ENCODE results near the gene DDX6. TPM values are rescaled to one million over a fixed set of nuclear protein-coding genes. Genes with fewer than 3 reads are reported as not detected.
A peak's percentile ranks its signal among the peaks of the same experiment; 100 is the strongest.

DDX6 gene
- total and polyA plus RNA-seq, 2 donors (not counting 3 experiments of a cell fraction or from before 2014, with no cell fraction given) = 19.1 to 138 TPM

DNA sequence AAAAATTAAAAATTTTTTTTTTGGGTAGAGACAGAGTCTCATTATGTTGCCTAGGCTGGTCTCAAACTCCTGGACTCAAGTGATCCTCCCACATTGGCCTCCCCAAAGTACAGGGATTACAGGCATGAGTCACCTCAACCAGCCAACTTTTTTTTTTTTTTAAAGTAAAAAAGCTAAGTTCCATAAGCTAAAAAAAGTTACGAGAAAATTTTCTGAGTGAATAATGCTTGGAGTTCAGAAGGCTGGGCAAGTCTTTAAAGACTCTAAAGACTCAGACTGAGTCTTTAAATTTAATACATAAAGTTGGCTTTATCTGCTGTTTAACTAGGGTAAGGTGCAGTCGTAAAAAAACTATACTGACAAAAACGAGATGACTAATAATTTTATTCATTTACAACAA is 5.6 kb downstream of the DDX6 start:
- no peak overlapping the region for H3K9ac ChIP-seq (replicated peaks; ENCODE audit: extremely low read depth, insufficient read depth, low read length)
- dilution Hi-C loops (cut with MboI; ENCODE audit: extremely low pct_ligation_motif_present, low sequenced_read_pairs) (no loop called here), intact Hi-C loops (cut with micrococcal nuclease) (no loop called here)
- peaks cover 99% of the 10 kb centered on the region for H3K79me2 ChIP-seq (ENCODE audit: control insufficient read depth, insufficient read depth, low read length)
- no peak for DNase-seq (ENCODE audit: low read depth, low spot score)
- H3K9me1 ChIP-seq (replicated peaks; ENCODE audit: control insufficient read depth, extremely low read depth, insufficient read depth, low read length) = no peaks in the 10 kb centered on the region
- no peak overlapping the region for H3K4me3 ChIP-seq (replicated peaks in 1 of 3; ENCODE audit: insufficient read depth in 1 of 3, low read depth in 1 of 3, low read length in 3 of 3)
- ChIA-PET POLR2A (interaction anchor here (0.6 kb wide), 2 partner anchors 162 to 924 kb away, joined by 3 read pairs; no protein-coding TSS in a partner anchor), CTCF (no interaction called here)
- TF ChIP-seq, protein P1, sequence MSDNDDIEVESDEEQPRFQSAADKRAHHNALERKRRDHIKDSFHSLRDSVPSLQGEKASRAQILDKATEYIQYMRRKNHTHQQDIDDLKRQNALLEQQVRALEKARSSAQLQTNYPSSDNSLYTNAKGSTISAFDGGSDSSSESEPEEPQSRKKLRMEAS (IDR thresholded peaks at IDR 0.05; ENCODE audit: insufficient read depth, insufficient read length) = no peak
- TF ChIP-seq POLR2A (IDR thresholded peaks at IDR 0.05; ENCODE audit: low read depth, low read length) (no peak), POLR2AphosphoS5 (IDR thresholded peaks at IDR 0.05; ENCODE audit: insufficient read depth, low read depth, low read length) (no peak), FOS (IDR thresholded peaks at IDR 0.05; ENCODE audit: borderline replicate concordance, insufficient read depth, low read length) (peak; percentile 27), JUN (IDR thresholded peaks at IDR 0.05; ENCODE audit: borderline replicate concordance, insufficient read depth, insufficient read length, low read depth) (no peak), GATA2 (IDR thresholded peaks at IDR 0.05; ENCODE audit: insufficient read depth, insufficient read length, low read depth, low read length) (no peak)
- FAIRE-seq = no peak
- peaks cover 14% of the 10 kb centered on the region for H4K20me1 ChIP-seq (replicated peaks; ENCODE audit: control insufficient read depth, extremely low read depth, insufficient read depth, low read length)
- no peak overlapping the region for H2AFZ ChIP-seq (ENCODE audit: low read depth, low read length)
- H3K36me3 ChIP-seq (ENCODE audit: control insufficient read depth in 2 of 2, extremely low read depth in 1 of 2, insufficient read depth in 2 of 2, low read length in 2 of 2) = peaks cover 11 to 16% of the 10 kb centered on the region in 2 experiments
- H3K27me3 ChIP-seq (ENCODE audit: control insufficient read depth in 2 of 2, insufficient read depth in 2 of 2, low read length in 2 of 2) = no peaks in the 10 kb centered on the region
- H3K4me2 ChIP-seq (ENCODE audit: insufficient read depth, low read length) = no peak overlapping the region
- no peaks in the 10 kb centered on the region for H3K9me3 ChIP-seq (replicated peaks; ENCODE audit: control insufficient read depth, insufficient read depth, low read length)
- peaks cover 11% of the 10 kb centered on the region for H3K4me1 ChIP-seq (ENCODE audit: control insufficient read depth, extremely low read depth, insufficient read depth, low read length)
- BruUV-seq (replicated peaks) = no TSS peak
- no peak overlapping the region for H3K27ac ChIP-seq (ENCODE audit: insufficient read depth, low read depth, low read length)

DNA sequence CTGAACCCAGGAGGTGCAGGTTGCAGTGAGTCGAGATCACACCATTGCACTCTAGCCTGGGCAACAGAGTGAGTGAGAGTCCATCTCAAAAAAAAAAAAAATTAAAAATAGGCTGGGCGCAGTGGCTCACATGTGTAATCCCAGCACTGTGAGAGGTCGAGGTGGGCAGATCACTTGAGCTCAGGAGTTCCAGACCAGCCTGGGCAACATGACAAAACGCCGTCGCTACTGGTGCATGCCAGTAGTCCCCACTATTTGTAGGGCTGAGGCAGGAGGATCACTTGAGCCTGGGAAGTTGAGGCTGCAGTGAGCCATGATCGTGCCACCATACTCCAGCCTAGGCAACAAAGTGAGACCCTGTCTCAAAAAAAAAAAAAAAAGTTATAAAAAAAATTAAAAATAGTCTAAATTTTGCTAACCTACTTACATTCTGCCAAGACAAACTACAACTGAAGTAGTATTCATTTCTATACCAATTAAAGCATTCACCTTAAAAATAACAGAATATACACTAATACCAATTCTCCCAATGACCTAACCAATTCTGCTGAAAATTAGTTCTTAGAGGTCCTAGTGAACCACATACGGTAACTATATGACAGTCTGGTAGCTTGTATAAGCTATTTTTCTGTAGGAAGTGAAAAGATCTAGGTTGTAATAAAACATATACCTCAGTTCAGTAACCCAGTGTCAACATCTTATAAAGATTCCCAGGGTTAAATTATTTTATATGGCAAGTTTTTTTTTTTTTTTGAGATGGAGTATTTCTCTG is 7.1 kb downstream of the DDX6 start:
- FAIRE-seq (no peak), DNase-seq (ENCODE audit: low read depth, low spot score) (no peak)
- peaks cover 16 to 19% of the 10 kb centered on the region in 2 experiments for H3K36me3 ChIP-seq (ENCODE audit: control insufficient read depth in 2 of 2, extremely low read depth in 1 of 2, insufficient read depth in 2 of 2, low read length in 2 of 2)
- H3K9me1 ChIP-seq (replicated peaks; ENCODE audit: control insufficient read depth, extremely low read depth, insufficient read depth, low read length) = no peaks in the 10 kb centered on the region
- H3K79me2 ChIP-seq (ENCODE audit: control insufficient read depth, insufficient read depth, low read length) = peaks cover 97% of the 10 kb centered on the region
- H3K4me2 ChIP-seq (ENCODE audit: insufficient read depth, low read length) = no peak overlapping the region
- BruUV-seq (replicated peaks) = no TSS peak
- intact Hi-C loops (cut with micrococcal nuclease) (no loop called here), dilution Hi-C loops (cut with MboI; ENCODE audit: extremely low pct_ligation_motif_present, low sequenced_read_pairs) (no loop called here)
- POLR2A ChIA-PET = interaction anchor here (0.7 kb wide), 2 partner anchors 9 to 11 kb away, joined by 3 read pairs; no protein-coding TSS in a partner anchor
- TF ChIP-seq GATA2 (IDR thresholded peaks at IDR 0.05; ENCODE audit: insufficient read depth, insufficient read length, low read depth, low read length) (no peak), MYC (IDR thresholded peaks at IDR 0.05; ENCODE audit: low read depth, low read length) (no peak), POLR2AphosphoS5 (IDR thresholded peaks at IDR 0.05; ENCODE audit: insufficient read depth, low read depth, low read length) (no peak), JUN (IDR thresholded peaks at IDR 0.05; ENCODE audit: borderline replicate concordance, insufficient read depth, insufficient read length, low read depth) (no peak), FOS (IDR thresholded peaks at IDR 0.05; ENCODE audit: borderline replicate concordance, insufficient read depth, low read length) (no peak), EZH2 (IDR thresholded peaks at IDR 0.05; ENCODE audit: borderline replicate concordance, low read depth, low read length, severe bottlenecking) (no peak), POLR2A (IDR thresholded peaks at IDR 0.05; ENCODE audit: low read depth, low read length) (no peak)
- TF ChIP-seq, protein P2, sequence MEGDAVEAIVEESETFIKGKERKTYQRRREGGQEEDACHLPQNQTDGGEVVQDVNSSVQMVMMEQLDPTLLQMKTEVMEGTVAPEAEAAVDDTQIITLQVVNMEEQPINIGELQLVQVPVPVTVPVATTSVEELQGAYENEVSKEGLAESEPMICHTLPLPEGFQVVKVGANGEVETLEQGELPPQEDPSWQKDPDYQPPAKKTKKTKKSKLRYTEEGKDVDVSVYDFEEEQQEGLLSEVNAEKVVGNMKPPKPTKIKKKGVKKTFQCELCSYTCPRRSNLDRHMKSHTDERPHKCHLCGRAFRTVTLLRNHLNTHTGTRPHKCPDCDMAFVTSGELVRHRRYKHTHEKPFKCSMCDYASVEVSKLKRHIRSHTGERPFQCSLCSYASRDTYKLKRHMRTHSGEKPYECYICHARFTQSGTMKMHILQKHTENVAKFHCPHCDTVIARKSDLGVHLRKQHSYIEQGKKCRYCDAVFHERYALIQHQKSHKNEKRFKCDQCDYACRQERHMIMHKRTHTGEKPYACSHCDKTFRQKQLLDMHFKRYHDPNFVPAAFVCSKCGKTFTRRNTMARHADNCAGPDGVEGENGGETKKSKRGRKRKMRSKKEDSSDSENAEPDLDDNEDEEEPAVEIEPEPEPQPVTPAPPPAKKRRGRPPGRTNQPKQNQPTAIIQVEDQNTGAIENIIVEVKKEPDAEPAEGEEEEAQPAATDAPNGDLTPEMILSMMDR (IDR thresholded peaks at IDR 0.05; ENCODE audit: extremely low read depth in 1 of 2, insufficient read depth in 1 of 2, low read depth in 1 of 2, low read length in 2 of 2) = no peak
- TF ChIP-seq, protein P1 (IDR thresholded peaks at IDR 0.05; ENCODE audit: insufficient read depth, insufficient read length) = no peak
- H3K27me3 ChIP-seq (ENCODE audit: control insufficient read depth in 2 of 2, insufficient read depth in 2 of 2, low read length in 2 of 2) = no peaks in the 10 kb centered on the region
- no peak overlapping the region for H3K9ac ChIP-seq (replicated peaks; ENCODE audit: extremely low read depth, insufficient read depth, low read length)
- H2AFZ ChIP-seq (ENCODE audit: low read depth, low read length) = no peak overlapping the region
- no peak overlapping the region for H3K27ac ChIP-seq (ENCODE audit: insufficient read depth, low read depth, low read length)
- peaks cover 8% of the 10 kb centered on the region for H3K4me1 ChIP-seq (ENCODE audit: control insufficient read depth, extremely low read depth, insufficient read depth, low read length)
- CTCF ChIA-PET = no interaction called here
- no peak overlapping the region for H3K4me3 ChIP-seq (replicated peaks in 1 of 3; ENCODE audit: insufficient read depth in 1 of 3, low read depth in 1 of 3, low read length in 3 of 3)
- H4K20me1 ChIP-seq (replicated peaks; ENCODE audit: control insufficient read depth, extremely low read depth, insufficient read depth, low read length) = peaks cover 10% of the 10 kb centered on the region
- H3K9me3 ChIP-seq (replicated peaks; ENCODE audit: control insufficient read depth, insufficient read depth, low read length) = no peaks in the 10 kb centered on the region
